OCI-LY3 (cell line): ENCODE measurements around the gene NFIB.

Experiments used
- CTCF ChIP-seq: fragments of 200-600, 300-600 bp; sonication (generic); IDR thresholded peaks from 2 replicates; pipeline ENCODE4 v1.5.1; 2014; ENCODE audit warnings: antibody characterized with exemption, low read length, low read depth
- EZH2phosphoT487 ChIP-seq: fragments of 200-600 bp; shearing (Covaris generic); IDR thresholded peaks from 2 replicates; pipeline ENCODE4 v1.6.1; 2018; ENCODE audit warnings: antibody characterized with exemption, mixed run types, low read depth

GRCh38 chr9:14296495-14297113 is 17.3 kb downstream of the NFIB start:
- TF ChIP-seq CTCF (no peak), EZH2phosphoT487 (no peak)
